ENCODE data around the gene SH3PXD2B. TPM values are rescaled to one million over a fixed set of nuclear protein-coding genes. Genes with fewer than 3 reads are reported as not detected.
"Not testable (repeated sequence)": the region's sequence is repeated elsewhere in the genome, so short reads cannot be mapped to it uniquely, and the experiment has no call there.

Gene SH3PXD2B
- total RNA-seq, 1 experiment from 2014 or later, result 64.1 TPM

DNA sequence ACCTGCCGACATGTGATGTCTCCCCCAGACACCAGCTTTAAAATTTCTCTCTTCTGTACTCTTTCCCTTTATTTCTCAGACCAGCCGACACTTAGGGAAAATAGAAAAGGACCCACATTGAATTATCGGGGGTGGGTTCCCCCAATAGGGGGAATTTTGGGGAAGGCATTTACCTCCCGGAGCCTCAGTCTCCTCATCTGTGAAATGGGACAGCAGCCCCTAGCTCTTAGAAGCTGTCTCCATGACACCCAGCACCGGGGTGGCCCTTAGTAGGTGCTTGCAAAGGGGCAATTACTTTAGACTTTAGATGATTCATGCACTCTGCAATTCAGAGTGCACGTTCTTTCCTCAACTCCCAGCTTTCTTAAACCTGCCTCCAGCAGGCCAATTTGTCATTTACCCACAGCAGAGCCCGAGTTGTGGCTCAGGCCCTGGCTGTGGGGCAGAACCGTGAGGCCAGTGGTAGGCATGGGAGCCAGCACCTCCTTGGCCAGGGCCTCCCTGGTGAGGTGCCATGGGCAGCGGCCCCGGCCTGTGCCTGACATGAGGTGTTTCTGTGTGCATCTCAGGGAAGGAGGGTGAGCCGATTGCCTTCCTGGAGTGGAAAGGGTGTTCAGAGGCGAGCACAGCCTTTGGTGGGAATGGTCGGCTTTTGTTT, 51.7 kb downstream of the SH3PXD2B start:
- Mint-ChIP-seq H3K27me3 (ENCODE audit: low read depth) (no peaks in the 10 kb centered on the region), H3K4me1 (peaks cover 34% of the 10 kb centered on the region), H3K36me3 (peaks cover 80% of the 10 kb centered on the region), H3K9me3 (peaks cover 49% of the 10 kb centered on the region), H3K27ac (peak overlapping the region; percentile 95), H3K4me3 (no peak overlapping the region)
- ChIA-PET CTCF (interaction anchor here (0.5 to 4.0 kb wide), 3 partner anchors 15 to 49 kb away, joined by 3 to 33 read pairs (median 5); no protein-coding TSS in a partner anchor), POLR2A (no interaction called here)
- TF ChIP-seq, protein P1, sequence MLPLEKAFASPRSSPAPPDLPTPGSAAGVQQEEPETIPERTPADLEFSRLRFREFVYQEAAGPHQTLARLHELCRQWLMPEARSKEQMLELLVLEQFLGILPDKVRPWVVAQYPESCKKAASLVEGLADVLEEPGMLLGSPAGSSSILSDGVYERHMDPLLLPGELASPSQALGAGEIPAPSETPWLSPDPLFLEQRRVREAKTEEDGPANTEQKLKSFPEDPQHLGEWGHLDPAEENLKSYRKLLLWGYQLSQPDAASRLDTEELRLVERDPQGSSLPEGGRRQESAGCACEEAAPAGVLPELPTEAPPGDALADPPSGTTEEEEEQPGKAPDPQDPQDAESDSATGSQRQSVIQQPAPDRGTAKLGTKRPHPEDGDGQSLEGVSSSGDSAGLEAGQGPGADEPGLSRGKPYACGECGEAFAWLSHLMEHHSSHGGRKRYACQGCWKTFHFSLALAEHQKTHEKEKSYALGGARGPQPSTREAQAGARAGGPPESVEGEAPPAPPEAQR (CRISPR knock-in tag; IDR thresholded peaks at IDR 0.05), result 0 out of 2 replicates have a peak, but pooled peaks have one; percentile 30
- TF ChIP-seq RORB (CRISPR knock-in tag; IDR thresholded peaks at IDR 0.05), result no peak
- TF ChIP-seq GTF2I (CRISPR knock-in tag; conservative IDR thresholded peaks at IDR 0.05), result 0 out of 2 replicates have a peak, but pooled peaks have one; percentile 48
- DNase-seq (ENCODE audit: low spot score) (no peak), ATAC-seq (no peak; the same call in 1 of the 2 replicates)

DNA sequence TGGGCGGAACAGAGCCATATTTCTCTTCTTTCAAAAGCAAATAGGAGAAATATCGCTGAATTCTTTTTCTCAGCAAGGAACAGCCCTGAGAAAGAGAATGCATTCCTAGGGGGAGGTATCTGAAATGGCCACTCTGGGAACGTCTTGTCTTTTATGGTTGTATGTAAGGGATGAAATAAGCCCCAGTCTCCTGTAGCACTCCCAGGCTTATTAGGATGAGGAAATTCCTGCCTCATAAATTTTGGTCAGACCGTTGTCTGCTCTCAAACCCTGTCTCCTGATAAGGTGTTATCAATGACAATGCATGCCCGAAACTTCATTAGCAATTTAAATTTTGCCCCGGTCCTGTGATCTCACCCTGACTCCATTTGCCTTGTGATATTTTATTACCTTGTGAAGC, 52.3 kb downstream of the SH3PXD2B start:
- H3K27me3 Mint-ChIP-seq (ENCODE audit: low read depth); DNase-seq (ENCODE audit: low spot score); POLR2A ChIA-PET; ATAC-seq: not testable (repeated sequence)
- Mint-ChIP-seq H3K4me3 (peak overlapping the region; percentile 1; the same call in 1 of the 2 replicates), H3K27ac (peak overlapping the region; percentile 95), H3K4me1 (peaks cover 34% of the 10 kb centered on the region), H3K9me3 (peaks cover 55% of the 10 kb centered on the region), H3K36me3 (peaks cover 86% of the 10 kb centered on the region)
- CTCF ChIA-PET, result interaction anchor here (0.5 to 4.0 kb wide), 2 partner anchors 37 to 50 kb away, joined by 5 to 33 read pairs; no protein-coding TSS in a partner anchor

DNA sequence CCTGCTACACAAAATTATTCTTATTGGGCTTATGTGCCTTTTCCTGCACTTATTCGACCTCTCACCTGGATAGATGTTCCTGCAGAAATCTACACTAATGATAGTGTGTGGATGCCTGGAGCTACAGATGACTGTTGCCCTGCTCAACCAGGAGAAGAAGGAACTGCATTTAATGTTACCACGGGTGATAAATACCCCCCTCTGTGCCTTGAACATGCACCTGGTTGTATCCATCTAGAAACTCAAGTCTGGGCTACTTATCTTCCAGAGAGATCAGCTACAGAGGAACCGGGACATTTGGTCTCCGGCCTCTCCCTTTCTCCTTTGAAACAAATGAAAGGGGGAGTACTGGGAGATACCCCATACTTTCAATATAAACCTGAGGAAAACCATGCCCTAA, 54.5 kb downstream of the SH3PXD2B start:
- H3K4me3 Mint-ChIP-seq, result no peak overlapping the region
- POLR2A ChIA-PET, result no interaction called here
- no peak for TF ChIP-seq ATF1 (CRISPR knock-in tag; IDR thresholded peaks at IDR 0.05)
- TF ChIP-seq, protein P2, sequence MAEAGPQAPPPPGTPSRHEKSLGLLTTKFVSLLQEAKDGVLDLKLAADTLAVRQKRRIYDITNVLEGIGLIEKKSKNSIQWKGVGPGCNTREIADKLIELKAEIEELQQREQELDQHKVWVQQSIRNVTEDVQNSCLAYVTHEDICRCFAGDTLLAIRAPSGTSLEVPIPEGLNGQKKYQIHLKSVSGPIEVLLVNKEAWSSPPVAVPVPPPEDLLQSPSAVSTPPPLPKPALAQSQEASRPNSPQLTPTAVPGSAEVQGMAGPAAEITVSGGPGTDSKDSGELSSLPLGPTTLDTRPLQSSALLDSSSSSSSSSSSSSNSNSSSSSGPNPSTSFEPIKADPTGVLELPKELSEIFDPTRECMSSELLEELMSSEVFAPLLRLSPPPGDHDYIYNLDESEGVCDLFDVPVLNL (CRISPR knock-in tag; IDR thresholded peaks at IDR 0.05; ENCODE audit: borderline replicate concordance, low read depth), result no peak
- no peak for TF ChIP-seq JUN (CRISPR knock-in tag; IDR thresholded peaks at IDR 0.05)
- TF ChIP-seq ZNF671 (CRISPR knock-in tag; IDR thresholded peaks at IDR 0.05), result no peak
- CTCF ChIA-PET, result interaction anchor here (0.6 to 2.0 kb wide), 2 partner anchors 51 to 879 kb away, joined by 4 to 5 read pairs; no protein-coding TSS in a partner anchor
- ATAC-seq (no peak), DNase-seq (ENCODE audit: low spot score) (no peak)
- peaks cover 74% of the 10 kb centered on the region for H3K9me3 Mint-ChIP-seq
- H3K27ac Mint-ChIP-seq, result peak overlapping the region; percentile 56; the same call in 1 of the 2 replicates
- no peaks in the 10 kb centered on the region; the same call in 1 of the 2 replicates for H3K27me3 Mint-ChIP-seq (ENCODE audit: low read depth)
- H3K4me1 Mint-ChIP-seq, result peaks cover 34% of the 10 kb centered on the region
- peaks cover 89% of the 10 kb centered on the region for H3K36me3 Mint-ChIP-seq

DNA sequence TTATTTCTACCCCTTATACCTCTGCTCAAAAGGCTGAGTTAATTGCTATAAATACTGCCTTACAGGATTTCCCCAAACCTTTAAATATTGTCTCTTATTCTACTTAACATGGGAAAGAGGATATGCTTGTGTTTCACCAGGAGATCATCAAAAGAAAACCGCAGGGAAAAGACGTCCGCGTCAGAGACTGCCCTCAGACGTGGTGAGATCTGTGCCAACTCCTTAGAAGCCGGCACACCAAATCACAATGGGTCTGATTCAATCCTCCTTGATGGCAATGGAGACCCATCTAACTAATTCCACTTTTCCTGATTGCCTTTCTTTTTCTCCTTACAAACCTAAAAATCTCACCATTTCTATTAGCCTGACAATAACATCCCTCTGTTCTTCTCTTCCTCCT, 55.0 kb downstream of the SH3PXD2B start:
- Mint-ChIP-seq H3K36me3 (peaks cover 90% of the 10 kb centered on the region), H3K4me3 (no peak overlapping the region), H3K27me3 (ENCODE audit: low read depth) (no peaks in the 10 kb centered on the region; the same call in 1 of the 2 replicates), H3K9me3 (peaks cover 74% of the 10 kb centered on the region), H3K4me1 (peaks cover 34% of the 10 kb centered on the region), H3K27ac (peak overlapping the region; percentile 56; the same call in 1 of the 2 replicates)
- DNase-seq (ENCODE audit: low spot score) (no peak), ATAC-seq (no peak)
- no peak for TF ChIP-seq TCF7 (CRISPR knock-in tag; IDR thresholded peaks at IDR 0.05; ENCODE audit: low read depth)
- no peak for TF ChIP-seq SOX15 (CRISPR knock-in tag; IDR thresholded peaks at IDR 0.05)
- TF ChIP-seq TP53 (CRISPR knock-in tag; IDR thresholded peaks at IDR 0.05), result no peak
- no peak for TF ChIP-seq RELA (CRISPR knock-in tag; IDR thresholded peaks at IDR 0.05; ENCODE audit: borderline replicate concordance)
- TF ChIP-seq FOXP1 (CRISPR knock-in tag; IDR thresholded peaks at IDR 0.05; ENCODE audit: borderline replicate concordance), result no peak
- TF ChIP-seq FOXK1 (CRISPR knock-in tag; IDR thresholded peaks at IDR 0.05), result no peak
- TF ChIP-seq, protein P3, sequence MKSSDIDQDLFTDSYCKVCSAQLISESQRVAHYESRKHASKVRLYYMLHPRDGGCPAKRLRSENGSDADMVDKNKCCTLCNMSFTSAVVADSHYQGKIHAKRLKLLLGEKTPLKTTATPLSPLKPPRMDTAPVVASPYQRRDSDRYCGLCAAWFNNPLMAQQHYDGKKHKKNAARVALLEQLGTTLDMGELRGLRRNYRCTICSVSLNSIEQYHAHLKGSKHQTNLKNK (CRISPR knock-in tag; IDR thresholded peaks at IDR 0.05), result no peak
- TF ChIP-seq MYBL2 (CRISPR knock-in tag; IDR thresholded peaks at IDR 0.05), result no peak
- TF ChIP-seq GABPB1 (CRISPR knock-in tag; IDR thresholded peaks at IDR 0.05), result no peak
- no peak for TF ChIP-seq ZNF121 (CRISPR knock-in tag; IDR thresholded peaks at IDR 0.05)
- no peak for TF ChIP-seq CREB1 (CRISPR knock-in tag; IDR thresholded peaks at IDR 0.05)
- no peak for TF ChIP-seq ZNF219 (CRISPR knock-in tag; IDR thresholded peaks at IDR 0.05; ENCODE audit: borderline replicate concordance)
- TF ChIP-seq NR3C1 (CRISPR knock-in tag; conservative IDR thresholded peaks at IDR 0.05; ENCODE audit: low read depth), result no peak
- TF ChIP-seq JAZF1 (CRISPR knock-in tag; IDR thresholded peaks at IDR 0.05), result no peak
- TF ChIP-seq, protein P4, sequence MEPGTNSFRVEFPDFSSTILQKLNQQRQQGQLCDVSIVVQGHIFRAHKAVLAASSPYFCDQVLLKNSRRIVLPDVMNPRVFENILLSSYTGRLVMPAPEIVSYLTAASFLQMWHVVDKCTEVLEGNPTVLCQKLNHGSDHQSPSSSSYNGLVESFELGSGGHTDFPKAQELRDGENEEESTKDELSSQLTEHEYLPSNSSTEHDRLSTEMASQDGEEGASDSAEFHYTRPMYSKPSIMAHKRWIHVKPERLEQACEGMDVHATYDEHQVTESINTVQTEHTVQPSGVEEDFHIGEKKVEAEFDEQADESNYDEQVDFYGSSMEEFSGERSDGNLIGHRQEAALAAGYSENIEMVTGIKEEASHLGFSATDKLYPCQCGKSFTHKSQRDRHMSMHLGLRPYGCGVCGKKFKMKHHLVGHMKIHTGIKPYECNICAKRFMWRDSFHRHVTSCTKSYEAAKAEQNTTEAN (CRISPR knock-in tag; IDR thresholded peaks at IDR 0.05), result no peak
- ChIA-PET CTCF (interaction anchor here (0.6 to 2.0 kb wide), 2 partner anchors 52 to 879 kb away, joined by 4 to 5 read pairs; no protein-coding TSS in a partner anchor), POLR2A (no interaction called here)

DNA sequence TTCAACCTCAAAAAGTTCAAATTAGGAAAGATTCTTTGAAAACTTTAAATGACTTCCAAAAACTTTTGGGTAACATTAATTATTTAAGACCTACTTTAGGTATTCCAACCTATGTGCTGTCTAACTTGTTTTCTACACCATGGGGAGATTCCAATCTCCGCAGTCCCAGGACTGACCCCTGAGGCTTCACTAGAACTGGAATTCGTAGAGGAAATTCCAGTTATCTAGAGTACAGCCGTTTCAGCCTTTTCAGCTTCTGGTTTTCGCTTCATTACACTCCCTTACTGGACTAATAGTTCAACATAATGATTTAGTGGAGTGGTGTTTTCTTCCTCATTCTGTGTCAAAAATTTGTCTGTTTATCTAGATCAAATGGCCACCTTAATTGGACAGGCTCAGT, 55.7 kb downstream of the SH3PXD2B start:
- Mint-ChIP-seq H3K36me3 (peaks cover 97% of the 10 kb centered on the region), H3K9me3 (peaks cover 74% of the 10 kb centered on the region), H3K4me1 (peaks cover 32% of the 10 kb centered on the region)
- H3K27ac Mint-ChIP-seq; DNase-seq (ENCODE audit: low spot score); ATAC-seq; POLR2A ChIA-PET; H3K4me3 Mint-ChIP-seq; H3K27me3 Mint-ChIP-seq (ENCODE audit: low read depth): not testable (repeated sequence)
- CTCF ChIA-PET, result interaction anchor here (2.0 kb wide), 1 partner anchor 53 kb away, joined by 4 read pairs; no protein-coding TSS in a partner anchor
